Measurements from ENCODE around the gene ALKBH3.
A peak's percentile ranks its signal among the peaks of the same experiment; 100 is the strongest.

ALKBH3 gene

DNA sequence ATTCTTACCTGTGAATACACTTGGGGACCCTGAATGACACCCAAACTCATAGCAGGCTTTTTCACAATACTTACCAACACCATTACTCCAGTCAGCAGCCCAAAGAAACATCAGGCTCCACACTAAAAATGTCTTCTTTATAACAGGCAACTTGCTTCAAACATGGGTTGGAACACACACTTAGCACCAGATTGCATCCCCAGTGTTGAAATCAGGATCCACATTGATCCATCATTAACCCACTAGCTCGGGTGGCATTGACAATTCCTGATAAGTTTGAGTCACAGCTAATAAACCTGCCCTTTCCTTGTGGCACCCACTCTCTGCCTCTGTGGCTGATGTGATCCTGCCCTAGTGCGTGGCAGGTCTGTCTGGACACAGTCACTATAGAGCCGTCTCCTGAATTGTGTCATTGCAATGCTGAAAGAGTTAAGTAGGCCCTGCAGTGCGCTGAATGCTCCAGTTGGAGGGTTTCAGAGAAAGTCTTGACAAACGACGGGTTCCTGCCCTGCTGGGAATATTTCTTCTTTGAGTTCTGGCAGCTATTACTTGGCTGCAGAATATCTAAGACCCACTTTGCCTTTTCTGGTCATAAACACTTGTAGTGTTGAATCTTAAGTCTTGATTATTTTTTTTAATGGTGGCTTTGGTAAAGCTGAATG is 42.2 kb downstream of the ALKBH3 start:
- no peak for DNase-seq (ENCODE audit: low spot score)

DNA sequence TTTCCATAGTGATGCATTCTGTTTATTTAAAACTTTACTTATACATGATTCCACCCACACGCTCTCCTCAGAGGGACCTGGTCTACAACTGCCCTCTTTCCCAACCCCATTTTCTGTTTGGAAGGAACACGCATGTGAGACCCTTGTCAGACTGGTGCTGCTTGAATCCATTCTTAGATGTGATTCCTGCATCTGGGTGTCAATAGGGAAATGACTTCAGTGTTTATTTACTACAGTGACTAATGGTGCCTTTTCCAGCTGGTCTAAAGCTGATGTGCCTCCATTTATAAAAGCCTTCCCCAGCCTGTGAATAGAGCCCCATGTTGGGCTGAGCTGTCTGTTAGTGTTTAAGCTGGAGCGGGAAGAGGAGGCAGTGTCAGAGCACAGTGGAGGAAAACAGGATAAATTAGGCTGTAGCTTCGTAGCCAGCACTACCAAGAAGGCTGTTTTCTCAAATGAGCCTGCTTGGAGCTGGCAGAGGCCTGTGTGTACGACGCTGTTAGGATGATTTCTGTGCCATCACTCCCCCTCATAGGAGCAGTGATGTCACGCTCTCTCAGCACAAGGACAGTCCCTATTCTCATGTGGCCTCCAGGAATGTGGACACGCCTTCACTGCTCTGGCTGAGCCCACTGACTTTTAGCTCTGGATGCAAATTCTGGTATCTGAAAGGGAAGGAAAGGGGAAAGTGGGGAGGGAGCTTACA is 42.9 kb downstream of the ALKBH3 start:
- DNase-seq (ENCODE audit: low spot score), result peak; percentile 35

- no peak for DNase-seq (ENCODE audit: low spot score)
Observed at GRCh38 chr11:43924112-43924855, 43.7 kb downstream of the ALKBH3 start.

DNA sequence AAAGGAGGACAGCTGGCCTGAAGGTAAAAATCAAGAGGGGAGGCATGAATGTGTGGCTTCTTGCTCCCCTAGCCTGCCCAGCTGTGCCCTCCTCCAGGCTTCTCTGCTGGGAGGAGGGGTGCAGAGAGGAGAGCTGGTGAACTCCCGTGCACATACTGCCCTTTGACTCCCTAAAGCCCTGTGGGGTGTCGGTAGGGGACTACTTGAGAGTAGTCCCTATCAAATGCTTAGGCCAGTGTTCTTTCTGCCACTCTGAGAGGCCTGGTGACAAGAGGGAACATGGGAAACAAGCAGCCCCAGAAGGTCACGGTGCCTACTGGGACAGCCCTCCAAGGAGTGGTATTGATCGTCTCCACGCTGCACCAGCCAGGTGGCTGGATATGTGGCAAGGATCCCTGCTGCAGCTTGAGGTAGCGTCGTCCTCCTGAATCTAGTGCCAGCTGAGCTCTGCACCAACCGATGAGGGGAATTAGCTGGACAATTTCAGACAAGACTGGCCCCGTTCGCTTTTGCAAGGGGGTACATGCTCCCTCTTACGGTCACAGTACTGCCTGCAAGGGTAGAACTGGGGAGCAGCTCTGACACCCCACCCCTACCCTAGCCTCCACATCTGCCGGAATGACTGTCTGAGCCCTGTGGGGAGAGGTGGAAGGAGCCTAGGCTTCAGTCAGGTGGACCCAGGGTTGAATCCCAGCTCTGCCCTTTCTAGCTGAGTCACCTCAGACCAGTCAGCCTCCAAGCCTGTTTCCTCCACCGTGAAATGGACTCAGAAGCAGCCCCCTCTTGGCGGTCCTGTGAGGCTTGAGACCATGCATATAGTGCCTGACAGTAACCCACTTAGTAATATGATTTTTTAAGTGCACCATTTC is 44.7 kb downstream of the ALKBH3 start:
- DNase-seq (ENCODE audit: low spot score), result no peak

DNA sequence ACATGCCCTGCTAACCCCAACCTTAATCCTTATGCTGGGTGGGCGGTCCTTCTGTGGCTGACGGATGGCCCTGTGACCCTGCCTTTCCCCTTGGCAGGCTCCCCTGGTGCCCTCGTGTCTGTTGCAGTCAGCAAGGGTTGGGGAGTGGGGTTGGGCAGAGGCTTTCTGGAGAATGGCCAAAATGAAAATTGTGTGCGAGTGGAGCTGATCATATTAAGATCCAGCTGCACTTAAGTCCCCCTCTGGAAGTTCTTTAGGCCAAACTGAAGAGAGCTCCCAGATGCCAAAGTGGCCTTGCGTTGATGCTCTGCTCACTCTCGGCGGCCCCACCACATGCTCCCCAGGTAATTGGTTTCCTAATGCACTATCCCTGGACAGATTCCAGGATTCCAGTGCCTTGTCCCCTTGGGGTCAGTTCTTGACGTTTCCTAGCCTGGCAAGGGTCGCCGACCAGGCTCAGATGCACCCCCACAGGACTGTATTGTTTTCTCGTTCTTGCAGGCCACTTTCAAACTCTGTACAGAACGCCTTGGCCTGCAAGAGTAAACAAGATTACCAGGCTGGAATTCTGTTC is 45.4 kb downstream of the ALKBH3 start:
- no peak for DNase-seq (ENCODE audit: low spot score)

- no peak for DNase-seq (ENCODE audit: low spot score)
Observed at GRCh38 chr11:43927070-43927469, 46.4 kb downstream of the ALKBH3 start.

GRCh38 chr11:43927925-43928707 is 47.5 kb downstream of the ALKBH3 start:
- DNase-seq (ENCODE audit: low spot score), result no peak

DNA sequence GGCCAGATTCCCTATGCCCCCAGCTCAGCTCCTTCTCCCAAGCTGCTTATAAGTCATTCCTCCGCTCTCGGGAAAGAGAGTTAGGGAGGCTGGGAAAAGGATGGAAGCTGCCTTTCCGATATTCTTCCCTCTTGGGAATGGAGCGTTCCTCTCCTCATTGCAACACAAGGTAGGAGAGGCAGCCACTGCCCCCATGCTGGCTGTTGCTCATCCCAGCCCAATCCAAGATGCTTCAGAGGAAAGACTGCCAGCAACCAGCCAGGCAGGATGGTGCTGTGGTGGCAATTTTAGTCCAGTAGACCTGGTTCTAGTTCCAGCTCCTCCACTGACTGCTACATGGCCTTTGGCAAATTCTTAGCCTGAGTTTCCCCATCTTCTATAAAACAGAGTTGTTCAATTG is 48.1 kb downstream of the ALKBH3 start:
- no peak for DNase-seq (ENCODE audit: low spot score)

- DNase-seq (ENCODE audit: low spot score), result no peak
Observed at GRCh38 chr11:43930868-43931716, 50.5 kb downstream of the ALKBH3 start.

DNA sequence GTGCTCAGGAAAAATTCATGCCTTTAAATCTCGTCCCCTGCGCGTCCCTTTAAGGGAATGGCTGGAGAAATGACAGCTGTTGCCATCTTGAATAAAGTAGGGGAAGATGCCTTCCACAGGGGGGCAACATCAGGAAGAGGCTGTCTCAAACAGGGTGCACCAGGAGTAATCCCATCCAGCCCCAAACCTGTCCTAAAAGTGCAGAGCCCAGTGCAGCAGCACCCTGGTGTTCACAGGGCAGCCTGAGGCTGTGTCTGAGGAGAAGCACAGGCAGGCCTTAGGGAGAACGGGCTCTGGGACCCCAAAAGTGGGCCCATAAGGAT is 51.0 kb downstream of the ALKBH3 start:
- DNase-seq (ENCODE audit: low spot score), result no peak

- DNase-seq (ENCODE audit: low spot score), result no peak
Observed at GRCh38 chr11:43933226-43933607, 52.6 kb downstream of the ALKBH3 start.

- peak; percentile 66 for DNase-seq (ENCODE audit: low spot score)
Observed at GRCh38 chr11:43933608-43934551, 53.2 kb downstream of the ALKBH3 start.

GRCh38 chr11:43934601-43935423 is 54.2 kb downstream of the ALKBH3 start:
- DNase-seq (ENCODE audit: low spot score), result no peak

- DNase-seq (ENCODE audit: low spot score), result no peak
Observed at GRCh38 chr11:43935424-43935979, 54.9 kb downstream of the ALKBH3 start.

DNA sequence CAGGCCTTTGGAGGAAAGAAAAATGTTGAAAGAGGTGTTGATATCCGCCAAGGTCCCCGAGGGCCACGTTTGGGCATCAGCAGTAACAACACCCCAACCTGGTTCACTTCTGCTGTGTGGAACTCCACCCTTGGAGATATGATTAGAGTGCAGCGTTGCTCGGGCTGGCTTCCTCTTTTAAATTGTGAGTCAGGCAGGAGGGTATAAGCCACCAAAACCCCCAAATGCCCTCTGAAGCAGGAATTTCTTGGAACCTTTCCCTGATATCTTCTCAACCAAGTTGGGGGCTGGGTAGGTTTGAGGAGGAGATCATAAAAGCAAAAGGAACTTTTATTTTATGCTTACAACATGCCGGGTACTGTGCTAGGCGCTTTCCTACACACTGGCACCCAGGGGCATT is 55.4 kb downstream of the ALKBH3 start:
- DNase-seq (ENCODE audit: low spot score), result no peak

DNA sequence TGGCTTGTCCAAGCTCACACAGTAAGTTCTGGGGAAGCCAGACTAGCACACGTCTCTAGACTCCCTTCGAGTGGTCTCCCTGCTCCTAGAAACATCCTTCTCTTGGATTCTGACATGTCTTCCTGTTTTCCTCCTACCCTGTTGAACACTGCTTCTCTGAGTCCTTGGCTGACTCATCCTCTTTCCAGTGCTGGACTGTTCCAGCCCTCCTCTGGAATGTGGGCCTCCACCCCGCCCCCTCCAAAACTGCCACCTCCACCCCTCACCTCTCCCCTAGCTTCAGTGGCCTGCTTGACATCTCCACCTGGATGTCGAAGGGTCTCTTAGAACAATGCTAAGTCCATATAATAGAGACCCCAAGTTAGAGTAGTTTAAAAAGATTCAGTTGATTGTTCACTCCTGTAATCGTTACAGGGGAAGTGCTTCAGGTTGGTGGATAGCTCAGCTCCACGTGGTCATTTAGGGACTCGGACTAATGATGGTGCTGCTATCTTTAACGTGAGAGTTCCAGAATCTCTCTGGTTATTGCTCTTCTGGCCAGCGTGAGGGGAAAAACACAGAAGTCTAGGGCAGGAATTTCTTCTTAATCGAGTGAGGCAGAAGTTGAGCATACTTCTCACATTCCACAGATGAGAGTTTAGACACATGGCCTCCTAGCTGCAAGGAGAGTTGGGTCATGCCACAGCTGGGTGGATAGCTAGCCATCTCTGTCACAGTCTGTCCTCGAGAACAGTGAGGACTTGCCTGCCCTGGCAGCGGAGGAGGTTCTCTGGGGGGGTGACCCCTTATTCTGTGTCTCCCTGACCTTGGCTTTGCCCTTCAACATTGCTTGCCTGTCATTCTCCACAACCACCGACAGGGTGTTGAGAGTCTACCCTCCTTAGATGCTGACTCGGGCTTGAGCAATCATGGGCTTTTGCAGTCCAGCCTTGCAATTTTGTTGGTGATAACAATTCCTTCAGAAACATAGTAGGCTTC is 57.1 kb downstream of the ALKBH3 start:
- peak; percentile 89 for DNase-seq (ENCODE audit: low spot score)
